HG03378 (cell line): ENCODE measurements around the gene AVPR2.

Source experiments
- ATAC-seq: cut with Tn5 transposase; IDR thresholded peaks from one replicate; pipeline ENCODE4 v1.9.1; 2021; ENCODE audit warnings: mild to moderate bottlenecking, moderate library complexity; ENCODE audit not compliant: unreplicated experiment

AVPR2 gene

DNA sequence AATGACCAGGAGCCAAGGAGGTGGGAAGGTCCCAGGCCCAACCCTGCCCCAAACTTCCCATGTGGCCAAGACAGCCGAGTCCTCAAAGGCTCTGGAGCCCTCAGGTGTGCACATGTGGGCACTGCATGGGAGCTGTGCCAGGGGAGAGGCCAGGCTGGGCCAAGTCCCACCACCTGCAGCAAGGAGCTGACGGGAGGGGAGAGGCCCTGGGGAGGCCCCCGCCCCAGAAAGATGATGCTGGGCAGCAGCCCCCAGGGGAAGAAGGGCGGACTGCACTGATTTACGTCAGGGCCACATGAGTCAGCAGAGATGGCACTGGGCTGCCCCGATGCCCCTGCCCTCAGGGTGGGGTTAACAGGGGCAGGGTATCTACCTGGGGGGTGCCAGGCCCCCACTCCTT lies 19.9 kb upstream of the AVPR2 start:
- ATAC-seq = no peak

- ATAC-seq = no peak
These were observed 19.2 kb upstream of the AVPR2 start for GRCh38 chrX:153885208-153885787.

GRCh38 chrX:153885968-153886903 lies 18.2 kb upstream of the AVPR2 start, which contains the start of gene L1CAM:
Gene L1CAM, minus strand, starts transcription at chrX:153886173. Its CDS starts 10,337 bp downstream, at chrX:153875836.
- ATAC-seq = no peak

- ATAC-seq = no peak
These were observed 17.6 kb upstream of the AVPR2 start for GRCh38 chrX:153886915-153887314.

- ATAC-seq = no peak
These were observed 17.1 kb upstream of the AVPR2 start for GRCh38 chrX:153887385-153887784.

- ATAC-seq = no peak
These were observed 16.1 kb upstream of the AVPR2 start for GRCh38 chrX:153888344-153888743.

GRCh38 chrX:153889123-153889522 lies 15.3 kb upstream of the AVPR2 start:
- ATAC-seq = no peak

- no peak for ATAC-seq
These were observed 6.6 kb upstream of the AVPR2 start for GRCh38 chrX:153897899-153898298.

GRCh38 chrX:153900831-153901752 lies 3.4 kb upstream of the AVPR2 start:
- peak; percentile 75 for ATAC-seq

DNA sequence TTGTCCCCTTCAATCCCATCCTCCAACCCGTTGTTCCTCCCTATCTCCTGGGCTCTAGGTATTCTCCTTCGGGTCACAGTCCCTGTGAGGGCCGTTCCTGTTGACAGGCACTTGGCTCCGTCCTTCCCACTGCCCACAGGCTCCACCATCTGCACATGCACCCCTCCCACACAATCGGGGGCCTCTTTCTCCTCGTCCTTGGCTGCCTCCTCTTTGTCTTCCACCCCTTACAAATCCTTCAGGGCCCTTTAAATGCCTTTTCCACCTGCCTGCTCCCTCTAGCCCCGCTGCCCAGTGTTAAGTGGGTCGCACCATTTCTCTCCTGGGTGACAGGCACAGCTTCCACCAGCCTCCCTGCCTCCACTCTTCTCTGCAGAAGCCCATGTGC lies 2.7 kb upstream of the AVPR2 start:
- ATAC-seq = no peak

DNA sequence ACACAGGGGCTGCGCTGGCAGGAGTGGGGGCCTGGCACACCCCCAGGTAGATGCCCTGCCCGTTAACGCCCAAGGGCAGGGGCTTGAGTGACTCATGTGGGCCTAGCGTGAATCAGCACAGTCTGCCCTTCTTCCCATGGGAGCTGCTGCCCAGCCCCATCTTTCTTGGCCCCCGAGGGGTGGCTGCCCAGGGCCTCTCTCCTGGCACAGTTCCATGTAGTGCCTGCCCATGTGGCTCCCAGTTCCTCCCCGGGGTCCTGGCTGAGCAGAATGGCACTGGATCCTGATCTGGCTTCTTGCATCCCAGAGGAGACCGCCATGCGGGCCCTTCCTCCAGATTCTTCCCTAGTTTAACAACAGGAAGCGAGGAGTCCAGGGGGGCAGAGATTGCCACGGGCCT lies 2.1 kb upstream of the AVPR2 start:
- ATAC-seq = no peak

DNA sequence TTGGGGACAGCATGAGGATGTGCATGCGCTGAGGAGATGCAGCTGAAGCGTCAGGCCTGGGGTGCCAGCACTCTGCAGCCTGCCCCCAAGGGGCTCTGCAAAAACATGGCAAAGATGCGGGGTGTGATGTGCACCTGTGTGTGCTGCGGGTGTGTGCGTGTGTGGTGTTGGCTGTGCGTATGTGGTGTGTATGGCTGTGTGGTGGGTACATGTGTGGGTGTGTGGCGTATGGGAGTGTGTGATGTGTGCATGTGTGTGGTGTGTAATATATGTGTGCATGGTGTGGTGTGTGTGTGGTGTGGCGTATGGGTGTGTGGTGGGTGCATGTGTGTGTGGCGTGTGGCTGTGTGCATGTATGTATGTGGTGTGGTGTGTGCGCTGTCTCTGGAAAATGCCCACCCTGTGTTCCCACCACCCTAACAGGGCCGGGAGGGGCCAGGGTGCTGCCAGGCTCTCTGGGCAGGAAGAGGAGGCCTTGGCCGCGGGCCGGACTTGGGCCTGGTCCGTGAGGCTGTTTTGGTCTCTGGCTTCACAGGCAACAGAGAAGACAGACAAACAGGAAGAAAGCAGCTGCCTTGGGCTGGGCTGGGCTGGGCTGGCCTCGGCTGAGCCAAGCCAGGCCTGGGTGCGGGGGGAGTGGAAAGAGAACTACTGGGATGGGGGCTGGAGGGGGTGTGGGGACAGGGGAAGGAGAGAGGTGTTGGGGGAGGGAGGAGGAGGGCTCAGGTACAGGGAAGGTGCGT lies 1.1 kb upstream of the AVPR2 start:
- ATAC-seq = no peak

- ATAC-seq = no peak
These were observed 1.1 kb downstream of the AVPR2 start for GRCh38 chrX:153905481-153906095.

GRCh38 chrX:153906126-153906917 lies 1.8 kb downstream of the AVPR2 start:
- no peak for ATAC-seq

GRCh38 chrX:153907456-153907855 lies 3.0 kb downstream of the AVPR2 start:
- no peak for ATAC-seq

GRCh38 chrX:153908219-153908860 lies 3.9 kb downstream of the AVPR2 start:
- ATAC-seq = no peak

DNA sequence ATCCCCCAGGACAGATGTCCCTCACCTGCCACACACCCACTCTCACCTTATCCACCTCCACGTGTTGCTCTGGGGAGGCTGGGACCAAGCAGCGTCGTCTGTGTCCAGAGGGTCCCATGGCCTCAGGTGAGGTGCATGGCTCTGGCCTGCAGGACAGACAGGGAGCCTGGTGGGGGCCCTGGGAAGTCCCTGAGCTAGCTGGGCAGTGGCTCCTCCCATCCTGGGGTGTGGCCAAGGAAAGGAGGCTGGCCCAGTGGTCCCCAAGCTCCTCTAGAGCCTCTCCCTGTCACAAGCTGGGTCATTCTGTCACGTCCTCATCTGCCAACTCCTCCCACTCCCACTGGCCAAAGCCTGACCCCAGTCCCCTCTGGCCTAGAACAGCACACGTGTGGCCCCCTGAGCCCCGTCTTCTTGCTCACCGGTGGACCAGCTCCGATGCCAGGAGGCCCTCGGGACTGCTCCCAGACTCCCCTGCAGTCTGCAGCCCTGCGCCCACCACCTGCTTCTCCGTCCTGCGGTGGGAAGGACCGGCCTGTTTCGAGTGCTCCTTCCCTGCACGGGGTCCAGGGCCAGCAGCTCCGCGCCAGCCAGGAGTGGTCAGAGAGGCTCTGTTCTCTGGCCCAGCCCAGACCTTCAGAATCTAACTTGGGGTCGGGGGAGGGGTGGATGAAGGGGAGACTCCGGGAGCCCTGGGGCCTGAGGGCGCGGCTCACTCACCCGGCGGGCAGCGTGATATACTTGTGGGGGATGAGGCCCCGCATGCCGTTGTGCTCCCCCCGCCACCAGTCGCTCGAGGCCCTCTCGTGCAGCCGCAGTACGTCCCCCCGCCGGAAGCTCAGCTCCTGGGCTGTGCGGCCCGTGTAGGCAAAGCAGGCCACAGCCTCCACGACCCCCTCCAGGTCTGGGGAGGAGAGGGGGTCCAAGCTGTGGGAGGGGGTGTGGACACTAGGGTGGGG lies 4.8 kb downstream of the AVPR2 start:
- ATAC-seq = no peak

DNA sequence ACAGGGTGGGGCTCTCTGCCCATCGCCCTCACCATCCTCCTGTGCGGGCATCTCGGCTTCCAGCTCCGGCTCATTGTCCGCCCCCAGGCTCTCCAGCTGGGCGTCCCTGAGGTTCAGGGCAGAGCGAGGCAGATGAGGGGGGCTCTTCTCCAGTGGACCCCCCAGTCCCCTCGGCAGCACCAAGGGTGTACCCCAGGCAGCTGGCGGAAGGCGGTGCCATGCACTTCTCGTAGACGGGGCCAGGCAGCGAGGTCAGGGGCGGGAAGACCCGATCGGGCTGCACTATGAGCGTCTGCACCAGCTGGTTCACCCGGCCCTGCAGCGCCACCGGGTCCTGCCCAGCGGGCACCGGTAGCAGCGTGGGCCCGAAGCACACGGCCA lies 5.5 kb downstream of the AVPR2 start:
- ATAC-seq = no peak
